Fibroblast of lung (primary cell): ENCODE results near the gene TUBG2.

ENCODE experiments used
- EZH2 ChIP-seq: IDR thresholded peaks from 2 replicates; pipeline ENCODE4 v1.5.1; 2012; ENCODE audit warnings: low read length, control low read depth, mild to moderate bottlenecking; ENCODE audit errors: missing control alignments
- TF ChIP-seq, protein P1 (sequence below), 2 donors: IDR thresholded peaks in 1 of 2; conservative IDR thresholded peaks in 1 of 2; 1 replicate in 1 of 2; 2 replicates in 1 of 2; pipeline ENCODE4 v1.5.1; 2011 to 2012; ENCODE audit warnings: low read length in 2 of 2, control low read depth in 1 of 2, inconsistent platforms in 1 of 2, low read depth in 1 of 2, mild to moderate bottlenecking in 1 of 2

DNA sequence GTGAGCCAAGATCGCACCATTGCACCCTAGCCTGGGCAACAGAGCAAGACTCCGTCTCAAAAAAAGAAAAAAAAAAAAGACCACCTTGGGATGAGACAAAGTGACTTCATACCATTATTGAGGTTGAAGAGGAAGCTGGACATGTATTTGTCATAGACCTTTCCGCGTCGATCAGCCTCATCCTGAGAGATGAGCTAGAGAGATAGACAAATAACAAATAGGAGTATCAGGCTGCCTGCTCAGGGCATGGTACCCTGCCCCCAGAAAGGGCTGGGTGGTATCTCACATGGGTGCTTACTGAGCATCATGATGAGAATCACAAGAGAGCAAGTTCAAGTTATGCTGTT is 45.4 kb downstream of the TUBG2 start:
- TF ChIP-seq, protein P1, sequence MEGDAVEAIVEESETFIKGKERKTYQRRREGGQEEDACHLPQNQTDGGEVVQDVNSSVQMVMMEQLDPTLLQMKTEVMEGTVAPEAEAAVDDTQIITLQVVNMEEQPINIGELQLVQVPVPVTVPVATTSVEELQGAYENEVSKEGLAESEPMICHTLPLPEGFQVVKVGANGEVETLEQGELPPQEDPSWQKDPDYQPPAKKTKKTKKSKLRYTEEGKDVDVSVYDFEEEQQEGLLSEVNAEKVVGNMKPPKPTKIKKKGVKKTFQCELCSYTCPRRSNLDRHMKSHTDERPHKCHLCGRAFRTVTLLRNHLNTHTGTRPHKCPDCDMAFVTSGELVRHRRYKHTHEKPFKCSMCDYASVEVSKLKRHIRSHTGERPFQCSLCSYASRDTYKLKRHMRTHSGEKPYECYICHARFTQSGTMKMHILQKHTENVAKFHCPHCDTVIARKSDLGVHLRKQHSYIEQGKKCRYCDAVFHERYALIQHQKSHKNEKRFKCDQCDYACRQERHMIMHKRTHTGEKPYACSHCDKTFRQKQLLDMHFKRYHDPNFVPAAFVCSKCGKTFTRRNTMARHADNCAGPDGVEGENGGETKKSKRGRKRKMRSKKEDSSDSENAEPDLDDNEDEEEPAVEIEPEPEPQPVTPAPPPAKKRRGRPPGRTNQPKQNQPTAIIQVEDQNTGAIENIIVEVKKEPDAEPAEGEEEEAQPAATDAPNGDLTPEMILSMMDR (conservative IDR thresholded peaks at IDR 0.05 in 1 of 2, IDR thresholded peaks at IDR 0.05 in 1 of 2; ENCODE audit: low read depth in 1 of 2, low read length in 2 of 2): no peak
- TF ChIP-seq EZH2: no peak
